A549 (cell line): ENCODE measurements around the gene VPS54.

Experiments
- EP300 ChIP-seq, 2 experiments: fragments of >200 bp; sonication (Bioruptor Twin); formaldehyde crosslinking; IDR thresholded peaks; 2 replicates in 1 of 2; 3 replicates in 1 of 2; pipeline ENCODE4 v1.6.1; 2016 to 2017
- JUN ChIP-seq, 2 experiments: fragments of >200 bp; sonication (Bioruptor Twin); formaldehyde crosslinking; IDR thresholded peaks; 2 replicates in 1 of 2; 3 replicates in 1 of 2; pipeline ENCODE4 v1.6.1; 2016 to 2017
- MAZ ChIP-seq: fragments of 150-350 bp; IDR thresholded peaks from 2 replicates; pipeline ENCODE4 v1.6.1; 2014; ENCODE audit warnings: antibody characterized with exemption, low read depth, low read length, borderline replicate concordance
- ZSCAN20 ChIP-seq: fragments of 250-450 bp; sonication (Bioruptor Pico); IDR thresholded peaks from 2 replicates; pipeline ENCODE4 v1.8.0; 2022; ENCODE audit warnings: mild to moderate bottlenecking, moderate library complexity

- TF ChIP-seq MAZ = no peak
- TF ChIP-seq JUN (IDR thresholded peaks at IDR 0.05) = no peak
- no peak for TF ChIP-seq EP300 (IDR thresholded peaks at IDR 0.05)
- no peak for TF ChIP-seq ZSCAN20 (CRISPR knock-in tag)
These were observed 138.6 kb downstream of the VPS54 start for GRCh38 chr2:63880625-63881024.
